ENCODE results near the gene LRRC8B.

DNA sequence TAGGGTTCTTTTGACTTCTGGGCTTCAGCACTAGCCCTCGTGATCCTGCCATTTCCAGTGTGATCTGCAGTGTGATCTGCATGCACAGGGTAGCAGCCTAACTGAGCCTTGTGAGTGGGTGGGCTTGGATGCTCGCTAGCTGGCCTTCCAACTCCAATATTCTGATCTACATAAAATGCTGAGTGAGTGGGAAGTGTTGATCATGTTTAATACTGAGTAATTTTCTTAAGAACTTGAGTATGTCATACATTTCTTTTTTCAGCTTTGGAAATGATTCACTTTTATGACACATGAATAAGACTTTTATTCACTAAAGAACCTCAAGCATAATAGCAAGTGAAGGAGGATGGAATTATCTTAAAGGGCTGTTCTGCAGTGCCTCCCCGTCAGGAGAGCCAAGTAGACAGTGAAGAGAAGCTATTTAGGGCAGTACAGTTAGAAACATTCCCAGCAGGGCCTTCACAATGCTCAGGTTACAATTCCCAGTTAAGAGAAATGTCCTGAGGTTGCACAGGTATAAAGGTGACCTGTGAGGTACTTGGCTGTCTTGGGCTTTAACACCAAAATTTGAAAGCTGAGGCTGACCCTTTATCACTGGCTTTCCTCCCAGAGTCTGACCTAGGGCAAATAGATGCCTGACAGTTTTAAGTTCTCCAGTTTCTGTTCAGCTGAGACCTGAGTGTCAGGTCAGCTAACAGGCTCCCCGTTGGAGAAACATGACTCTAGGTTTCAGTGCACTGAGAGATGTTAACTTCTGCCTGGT, 79.2 kb downstream of the LRRC8B start:
- TF ChIP-seq, protein P1, sequence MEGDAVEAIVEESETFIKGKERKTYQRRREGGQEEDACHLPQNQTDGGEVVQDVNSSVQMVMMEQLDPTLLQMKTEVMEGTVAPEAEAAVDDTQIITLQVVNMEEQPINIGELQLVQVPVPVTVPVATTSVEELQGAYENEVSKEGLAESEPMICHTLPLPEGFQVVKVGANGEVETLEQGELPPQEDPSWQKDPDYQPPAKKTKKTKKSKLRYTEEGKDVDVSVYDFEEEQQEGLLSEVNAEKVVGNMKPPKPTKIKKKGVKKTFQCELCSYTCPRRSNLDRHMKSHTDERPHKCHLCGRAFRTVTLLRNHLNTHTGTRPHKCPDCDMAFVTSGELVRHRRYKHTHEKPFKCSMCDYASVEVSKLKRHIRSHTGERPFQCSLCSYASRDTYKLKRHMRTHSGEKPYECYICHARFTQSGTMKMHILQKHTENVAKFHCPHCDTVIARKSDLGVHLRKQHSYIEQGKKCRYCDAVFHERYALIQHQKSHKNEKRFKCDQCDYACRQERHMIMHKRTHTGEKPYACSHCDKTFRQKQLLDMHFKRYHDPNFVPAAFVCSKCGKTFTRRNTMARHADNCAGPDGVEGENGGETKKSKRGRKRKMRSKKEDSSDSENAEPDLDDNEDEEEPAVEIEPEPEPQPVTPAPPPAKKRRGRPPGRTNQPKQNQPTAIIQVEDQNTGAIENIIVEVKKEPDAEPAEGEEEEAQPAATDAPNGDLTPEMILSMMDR (IDR thresholded peaks at IDR 0.05; ENCODE audit: low read depth, low read length): no peak
- no peak for TF ChIP-seq EZH2phosphoT487 (IDR thresholded peaks at IDR 0.05; ENCODE audit: low read depth)
